GM12865 (cell line): ENCODE data around the gene AEBP2.

Source experiments
- DNase-seq: peaks from one replicate; pipeline ENCODE4 v3.0.0; 2010; ENCODE audit warnings: low read depth
- H3K4me3 ChIP-seq: 2 replicates; pipeline ENCODE4 v1.5.1; 2011; ENCODE audit warnings: mild to moderate bottlenecking, low read depth, low read length, control low read depth
- TF ChIP-seq, protein P1 (sequence below): IDR thresholded peaks from 2 replicates; pipeline ENCODE4 v1.5.1; 2011; ENCODE audit warnings: low read length, control low read depth, low read depth, inconsistent platforms; ENCODE audit not compliant: insufficient read depth; ENCODE audit errors: missing control alignments

The AEBP2 gene

GRCh38 chr12:19402211-19402610, 37.1 kb upstream of the AEBP2 start:
- TF ChIP-seq, protein P1, sequence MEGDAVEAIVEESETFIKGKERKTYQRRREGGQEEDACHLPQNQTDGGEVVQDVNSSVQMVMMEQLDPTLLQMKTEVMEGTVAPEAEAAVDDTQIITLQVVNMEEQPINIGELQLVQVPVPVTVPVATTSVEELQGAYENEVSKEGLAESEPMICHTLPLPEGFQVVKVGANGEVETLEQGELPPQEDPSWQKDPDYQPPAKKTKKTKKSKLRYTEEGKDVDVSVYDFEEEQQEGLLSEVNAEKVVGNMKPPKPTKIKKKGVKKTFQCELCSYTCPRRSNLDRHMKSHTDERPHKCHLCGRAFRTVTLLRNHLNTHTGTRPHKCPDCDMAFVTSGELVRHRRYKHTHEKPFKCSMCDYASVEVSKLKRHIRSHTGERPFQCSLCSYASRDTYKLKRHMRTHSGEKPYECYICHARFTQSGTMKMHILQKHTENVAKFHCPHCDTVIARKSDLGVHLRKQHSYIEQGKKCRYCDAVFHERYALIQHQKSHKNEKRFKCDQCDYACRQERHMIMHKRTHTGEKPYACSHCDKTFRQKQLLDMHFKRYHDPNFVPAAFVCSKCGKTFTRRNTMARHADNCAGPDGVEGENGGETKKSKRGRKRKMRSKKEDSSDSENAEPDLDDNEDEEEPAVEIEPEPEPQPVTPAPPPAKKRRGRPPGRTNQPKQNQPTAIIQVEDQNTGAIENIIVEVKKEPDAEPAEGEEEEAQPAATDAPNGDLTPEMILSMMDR: no peak
- H3K4me3 ChIP-seq: no peak overlapping the region
- no peak for DNase-seq

GRCh38 chr12:19402743-19403431, 36.4 kb upstream of the AEBP2 start:
- TF ChIP-seq, protein P1: no peak

DNA sequence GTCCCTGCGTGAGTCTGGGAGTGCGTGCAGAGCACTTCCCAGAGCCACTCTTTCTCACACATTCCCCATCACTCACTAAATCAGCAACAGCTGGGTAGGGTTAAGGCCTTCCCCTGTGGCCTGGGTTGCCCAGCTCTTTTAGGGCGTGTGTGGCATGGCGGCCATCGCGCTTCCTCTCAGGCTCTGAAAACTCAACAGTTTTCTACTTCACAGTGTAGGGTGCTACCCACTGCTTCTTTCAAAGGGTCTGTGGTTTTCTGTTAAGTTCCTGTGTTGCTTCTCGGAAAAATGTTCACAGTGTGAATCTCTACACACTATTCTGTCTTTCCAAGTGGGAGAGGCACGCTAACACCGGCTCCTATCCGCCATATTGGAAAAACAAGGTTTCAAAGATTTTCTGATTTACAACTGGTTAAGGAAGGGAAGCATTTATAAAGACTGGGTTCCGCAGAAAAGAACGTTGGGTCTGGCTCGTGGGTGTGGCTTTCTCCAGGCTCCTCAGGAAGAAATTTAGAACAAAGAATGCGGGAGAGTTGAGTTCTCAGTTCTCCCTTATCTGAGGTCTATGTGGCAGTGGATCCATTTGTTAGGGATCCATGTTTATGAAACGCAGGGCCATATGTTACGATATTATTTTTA, 34.9 kb upstream of the AEBP2 start:
- no peak overlapping the region for H3K4me3 ChIP-seq
- TF ChIP-seq, protein P1: no peak
- DNase-seq: no peak

More at GRCh38 chr12:19402743-19403431, 36.4 kb upstream of the AEBP2 start:
- H3K4me3 ChIP-seq: no peak overlapping the region
- no peak for DNase-seq

- no peak for DNase-seq
Measured at GRCh38 chr12:19409376-19409775, 29.9 kb upstream of the AEBP2 start.

GRCh38 chr12:19410211-19410610, 29.1 kb upstream of the AEBP2 start:
- TF ChIP-seq, protein P1: no peak
- no peak for DNase-seq
- no peak overlapping the region for H3K4me3 ChIP-seq

More at GRCh38 chr12:19409376-19409775, 29.9 kb upstream of the AEBP2 start:
- no peak overlapping the region for H3K4me3 ChIP-seq
- TF ChIP-seq, protein P1: no peak

GRCh38 chr12:19410629-19411185, 28.6 kb upstream of the AEBP2 start:
- DNase-seq: no peak
- no peak overlapping the region for H3K4me3 ChIP-seq
- TF ChIP-seq, protein P1: no peak
